ENCODE measurements around the gene TMEM138. TPM values are rescaled to one million over a fixed set of nuclear protein-coding genes. Genes with fewer than 3 reads are reported as not detected.

The TMEM138 gene
- polyA plus RNA-seq, 1 donor from 2014 or later = 19.6 TPM

- Histone ChIP-seq H4K20me1 (ENCODE audit: insufficient read depth) (no peaks in the 10 kb centered on the region), H3K9me2 (ENCODE audit: insufficient read depth, low read length) (no peaks in the 10 kb centered on the region)
- TF ChIP-seq SMC3 (conservative IDR thresholded peaks at IDR 0.05; ENCODE audit: poor library complexity) (no peak), REST (IDR thresholded peaks at IDR 0.05; ENCODE audit: borderline replicate concordance) (no peak), POLR2AphosphoS5 (IDR thresholded peaks at IDR 0.05) (no peak), RAD21 (conservative IDR thresholded peaks at IDR 0.05) (no peak), MXI1 (conservative IDR thresholded peaks at IDR 0.05; ENCODE audit: poor library complexity, severe bottlenecking) (no peak), TAF1 (IDR thresholded peaks at IDR 0.05; ENCODE audit: low read depth) (no peak), EP300 (conservative IDR thresholded peaks at IDR 0.05; ENCODE audit: poor library complexity, severe bottlenecking) (no peak), EZH2 (IDR thresholded peaks at IDR 0.05; ENCODE audit: borderline replicate concordance, insufficient read depth, low read length, poor library complexity, severe bottlenecking) (no peak)
These were observed 21.2 kb upstream of the TMEM138 start for GRCh38 chr11:61340979-61341378.

GRCh38 chr11:61341706-61342105, 20.5 kb upstream of the TMEM138 start:
- Histone ChIP-seq H2AFZ (ENCODE audit: low read depth, low read length) (no peak overlapping the region), H3K9ac (ENCODE audit: low read length) (no peak overlapping the region), H3K9me2 (ENCODE audit: insufficient read depth, low read length) (no peaks in the 10 kb centered on the region), H3K27ac (ENCODE audit: low read length) (no peak overlapping the region), H3K36me3 (ENCODE audit: insufficient read depth, low read length) (no peaks in the 10 kb centered on the region), H3K9me3 (ENCODE audit: low read length) (no peaks in the 10 kb centered on the region), H3F3A (ENCODE audit: insufficient read depth, low read length, poor library complexity, severe bottlenecking) (no peaks in the 10 kb centered on the region), H3K4me3 (ENCODE audit: low read length) (no peak overlapping the region), H3K27me3 (ENCODE audit: insufficient read depth, low read depth, low read length) (no peaks in the 10 kb centered on the region), H3K4me2 (ENCODE audit: low read length) (no peak overlapping the region), H3K79me2 (replicated peaks; ENCODE audit: insufficient read depth, low read length) (no peaks in the 10 kb centered on the region), H4K20me1 (ENCODE audit: insufficient read depth) (no peaks in the 10 kb centered on the region)
- TF ChIP-seq EP300 (conservative IDR thresholded peaks at IDR 0.05; ENCODE audit: poor library complexity, severe bottlenecking) (no peak), EZH2 (IDR thresholded peaks at IDR 0.05; ENCODE audit: borderline replicate concordance, insufficient read depth, low read length, poor library complexity, severe bottlenecking) (no peak), RAD21 (conservative IDR thresholded peaks at IDR 0.05) (no peak), SMC3 (conservative IDR thresholded peaks at IDR 0.05; ENCODE audit: poor library complexity) (no peak), POLR2AphosphoS5 (IDR thresholded peaks at IDR 0.05) (no peak), TAF1 (IDR thresholded peaks at IDR 0.05; ENCODE audit: low read depth) (no peak)

More at GRCh38 chr11:61340979-61341378, 21.2 kb upstream of the TMEM138 start:
- H3K27me3 ChIP-seq (ENCODE audit: insufficient read depth, low read depth, low read length) = no peaks in the 10 kb centered on the region
- no peak overlapping the region for H3K9ac ChIP-seq (ENCODE audit: low read length)
- no peak overlapping the region for H3K4me3 ChIP-seq (ENCODE audit: low read length)
- H3K4me2 ChIP-seq (ENCODE audit: low read length) = no peak overlapping the region
- H3K9me3 ChIP-seq (ENCODE audit: low read length) = no peaks in the 10 kb centered on the region
- H3F3A ChIP-seq (ENCODE audit: insufficient read depth, low read length, poor library complexity, severe bottlenecking) = no peaks in the 10 kb centered on the region
- H2AFZ ChIP-seq (ENCODE audit: low read depth, low read length) = no peak overlapping the region
- H3K36me3 ChIP-seq (ENCODE audit: insufficient read depth, low read length) = no peaks in the 10 kb centered on the region
- H3K27ac ChIP-seq (ENCODE audit: low read length) = no peak overlapping the region
- no peaks in the 10 kb centered on the region for H3K79me2 ChIP-seq (replicated peaks; ENCODE audit: insufficient read depth, low read length)

- Histone ChIP-seq H3K9me3 (ENCODE audit: low read length) (no peaks in the 10 kb centered on the region), H3K9me2 (ENCODE audit: insufficient read depth, low read length) (no peaks in the 10 kb centered on the region), H2AFZ (ENCODE audit: low read depth, low read length) (no peak overlapping the region), H3K9ac (ENCODE audit: low read length) (no peak overlapping the region), H3K27ac (ENCODE audit: low read length) (no peak overlapping the region), H3K79me2 (replicated peaks; ENCODE audit: insufficient read depth, low read length) (no peaks in the 10 kb centered on the region), H3K36me3 (ENCODE audit: insufficient read depth, low read length) (no peaks in the 10 kb centered on the region), H3K27me3 (ENCODE audit: insufficient read depth, low read depth, low read length) (no peaks in the 10 kb centered on the region), H3K4me2 (ENCODE audit: low read length) (no peak overlapping the region), H3F3A (ENCODE audit: insufficient read depth, low read length, poor library complexity, severe bottlenecking) (no peaks in the 10 kb centered on the region), H3K4me3 (ENCODE audit: low read length) (no peak overlapping the region), H4K20me1 (ENCODE audit: insufficient read depth) (no peaks in the 10 kb centered on the region)
- TF ChIP-seq MXI1 (conservative IDR thresholded peaks at IDR 0.05; ENCODE audit: poor library complexity, severe bottlenecking) (no peak), POLR2AphosphoS5 (IDR thresholded peaks at IDR 0.05) (no peak), REST (IDR thresholded peaks at IDR 0.05; ENCODE audit: borderline replicate concordance) (no peak), TAF1 (IDR thresholded peaks at IDR 0.05; ENCODE audit: low read depth) (no peak), RAD21 (conservative IDR thresholded peaks at IDR 0.05) (no peak), EP300 (conservative IDR thresholded peaks at IDR 0.05; ENCODE audit: poor library complexity, severe bottlenecking) (no peak), EZH2 (IDR thresholded peaks at IDR 0.05; ENCODE audit: borderline replicate concordance, insufficient read depth, low read length, poor library complexity, severe bottlenecking) (no peak), SMC3 (conservative IDR thresholded peaks at IDR 0.05; ENCODE audit: poor library complexity) (no peak)
- TF ChIP-seq, protein P1, sequence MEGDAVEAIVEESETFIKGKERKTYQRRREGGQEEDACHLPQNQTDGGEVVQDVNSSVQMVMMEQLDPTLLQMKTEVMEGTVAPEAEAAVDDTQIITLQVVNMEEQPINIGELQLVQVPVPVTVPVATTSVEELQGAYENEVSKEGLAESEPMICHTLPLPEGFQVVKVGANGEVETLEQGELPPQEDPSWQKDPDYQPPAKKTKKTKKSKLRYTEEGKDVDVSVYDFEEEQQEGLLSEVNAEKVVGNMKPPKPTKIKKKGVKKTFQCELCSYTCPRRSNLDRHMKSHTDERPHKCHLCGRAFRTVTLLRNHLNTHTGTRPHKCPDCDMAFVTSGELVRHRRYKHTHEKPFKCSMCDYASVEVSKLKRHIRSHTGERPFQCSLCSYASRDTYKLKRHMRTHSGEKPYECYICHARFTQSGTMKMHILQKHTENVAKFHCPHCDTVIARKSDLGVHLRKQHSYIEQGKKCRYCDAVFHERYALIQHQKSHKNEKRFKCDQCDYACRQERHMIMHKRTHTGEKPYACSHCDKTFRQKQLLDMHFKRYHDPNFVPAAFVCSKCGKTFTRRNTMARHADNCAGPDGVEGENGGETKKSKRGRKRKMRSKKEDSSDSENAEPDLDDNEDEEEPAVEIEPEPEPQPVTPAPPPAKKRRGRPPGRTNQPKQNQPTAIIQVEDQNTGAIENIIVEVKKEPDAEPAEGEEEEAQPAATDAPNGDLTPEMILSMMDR (IDR thresholded peaks at IDR 0.05; ENCODE audit: poor library complexity, severe bottlenecking) = no peak
These were observed 19.9 kb upstream of the TMEM138 start for GRCh38 chr11:61342207-61342803.
